Body of pancreas (tissue), 4 donors: Measurements from ENCODE around the gene IFNLR1. TPM values are rescaled to one million over a fixed set of nuclear protein-coding genes. Genes with fewer than 3 reads are reported as not detected.

Experiments
- ATAC-seq: fragments of 150-250 bp; one replicate; pipeline ENCODE4 v1.9.1; 2016
- DNase-seq, 4 donors: peaks; one replicate each; pipeline ENCODE4 v3.0.0-alpha.2; 2019
- H3K27ac ChIP-seq, 4 donors: fragments of 200-600 bp; sonication (generic); 1 replicate in 3 of 4; 2 replicates in 1 of 4; pipeline versions ENCODE4 v1.5.1 to v1.6.1; 2016 to 2019; ENCODE audit warnings: mild to moderate bottlenecking in 1 of 4, mixed read lengths in 1 of 4, moderate library complexity in 1 of 4
- H3K27me3 ChIP-seq, 2 donors: fragments of 200-600 bp; sonication (generic); one replicate each; pipeline ENCODE4 v1.6.0; 2016; ENCODE audit warnings: mild to moderate bottlenecking in 1 of 2
- H3K36me3 ChIP-seq, 2 donors: fragments of 200-600 bp; sonication (generic); replicated peaks in 1 of 2; 2 replicates each; pipeline ENCODE4 v1.5.1; 2016; ENCODE audit warnings: low read depth in 2 of 2; ENCODE audit not compliant: insufficient read depth in 1 of 2
- H3K4me1 ChIP-seq: fragments of 200-600 bp; sonication (generic); one replicate; pipeline ENCODE4 v1.6.0; 2016
- H3K4me3 ChIP-seq, 2 donors: fragments of 200-600 bp; sonication (generic); 1 replicate in 1 of 2; 2 replicates in 1 of 2; pipeline ENCODE4 v1.5.1; 2016 to 2019
- H3K9me3 ChIP-seq, 3 donors: fragments of 200-600 bp; sonication (generic); 1 replicate in 2 of 3; 2 replicates in 1 of 3; pipeline ENCODE4 v1.5.1; 2016
- POLR2A ChIP-seq, 3 donors: fragments of 450-650 bp; IDR thresholded peaks; one replicate each; pipeline ENCODE4 v1.6.1; 2016; ENCODE audit warnings: antibody characterized with exemption in 3 of 3, mild to moderate bottlenecking in 2 of 3
- WGBS, 2 donors: methylation state at CpG; one replicate each; pipeline ENCODE4 v1.1.5; 2017; 5-methylcytosine and 5-hydroxymethylcytosine counted together
- intact Hi-C: fragments of 100-400 bp; cut with DNase I; formaldehyde crosslinking; loops from one replicate; pipeline ENCODE4 v1.15.1; 2023
- total RNA-seq, 2 donors: library from RNA; depleted of rRNA; stranded (reverse); fragments of >200 nt; gene quantifications; one replicate each; pipeline ENCODE4 v1.1.0, GENCODE V29; 2016
- TF ChIP-seq, protein P1 (sequence below), 7 experiments: fragments of 450-650 bp in 4 of 7; fragments of 200-600 bp in 3 of 7; sonication (generic) in 3 of 7; IDR thresholded peaks; one replicate each; pipeline ENCODE4 v1.5.1; 2016 to 2019; ENCODE audit warnings: antibody characterized with exemption in 7 of 7

IFNLR1 gene
- total RNA-seq, 2 donors from 2014 or later = 4.6 to 5.4 TPM

DNA sequence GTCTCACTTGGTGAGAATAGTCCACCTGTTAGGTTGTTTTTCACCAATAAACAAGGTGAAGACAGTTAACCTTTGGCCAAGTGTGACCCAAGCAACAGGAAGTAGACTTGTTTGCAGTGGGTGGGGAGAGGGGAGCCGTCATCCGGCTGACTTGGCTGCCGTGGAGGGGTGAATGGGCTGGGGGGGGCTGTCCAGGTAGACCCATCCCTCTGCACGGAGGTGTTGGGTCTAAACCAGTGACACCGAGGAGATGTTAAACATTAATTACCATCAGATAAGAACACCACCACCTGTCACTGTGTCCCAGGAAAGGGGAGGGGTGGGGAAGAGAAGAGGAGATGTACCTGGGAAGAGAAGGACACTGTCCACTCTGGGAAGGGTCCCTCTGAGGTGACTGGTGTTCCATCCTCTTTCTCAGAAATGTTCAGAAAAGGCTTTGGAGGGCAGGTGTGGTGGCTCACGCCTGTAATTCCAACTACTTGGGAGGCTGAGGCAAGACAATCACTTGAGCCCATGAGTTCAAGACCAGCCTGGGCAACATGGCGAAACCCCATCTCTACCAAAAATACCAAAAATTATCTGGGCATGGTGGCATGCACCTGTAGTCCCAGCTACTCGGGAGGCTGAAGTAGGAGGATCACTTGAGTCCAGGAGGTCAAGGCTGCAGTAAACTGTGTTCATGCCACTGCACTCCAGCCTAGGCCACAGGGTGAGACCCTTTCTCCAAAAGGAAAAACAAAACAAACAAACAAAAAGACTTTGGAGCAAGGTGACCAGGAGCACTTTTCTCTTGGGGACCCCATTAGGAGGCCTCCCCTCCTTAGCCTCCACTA lies 68.5 kb downstream of the IFNLR1 start:
- ATAC-seq (peak; percentile 60), DNase-seq (peak; percentile 85 to 94 (median 91))
- WGBS, 2 donors = 20 to 29% methylated on average over 8 of the region's 8 CpGs
- Histone ChIP-seq H3K36me3 (no peaks in the 10 kb centered on the region), H3K4me3 (no peak overlapping the region), H3K4me1 (peaks cover 89% of the 10 kb centered on the region), H3K9me3 (no peaks in the 10 kb centered on the region), H3K27ac (peak overlapping the region; percentile 89 to 97 (median 96)), H3K27me3 (no peaks in the 10 kb centered on the region)
- peak in 1 of 3 donors; percentile 30 for TF ChIP-seq POLR2A (IDR thresholded peaks at IDR 0.05)
- TF ChIP-seq, protein P1, sequence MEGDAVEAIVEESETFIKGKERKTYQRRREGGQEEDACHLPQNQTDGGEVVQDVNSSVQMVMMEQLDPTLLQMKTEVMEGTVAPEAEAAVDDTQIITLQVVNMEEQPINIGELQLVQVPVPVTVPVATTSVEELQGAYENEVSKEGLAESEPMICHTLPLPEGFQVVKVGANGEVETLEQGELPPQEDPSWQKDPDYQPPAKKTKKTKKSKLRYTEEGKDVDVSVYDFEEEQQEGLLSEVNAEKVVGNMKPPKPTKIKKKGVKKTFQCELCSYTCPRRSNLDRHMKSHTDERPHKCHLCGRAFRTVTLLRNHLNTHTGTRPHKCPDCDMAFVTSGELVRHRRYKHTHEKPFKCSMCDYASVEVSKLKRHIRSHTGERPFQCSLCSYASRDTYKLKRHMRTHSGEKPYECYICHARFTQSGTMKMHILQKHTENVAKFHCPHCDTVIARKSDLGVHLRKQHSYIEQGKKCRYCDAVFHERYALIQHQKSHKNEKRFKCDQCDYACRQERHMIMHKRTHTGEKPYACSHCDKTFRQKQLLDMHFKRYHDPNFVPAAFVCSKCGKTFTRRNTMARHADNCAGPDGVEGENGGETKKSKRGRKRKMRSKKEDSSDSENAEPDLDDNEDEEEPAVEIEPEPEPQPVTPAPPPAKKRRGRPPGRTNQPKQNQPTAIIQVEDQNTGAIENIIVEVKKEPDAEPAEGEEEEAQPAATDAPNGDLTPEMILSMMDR (IDR thresholded peaks at IDR 0.05) = no peak
- intact Hi-C loops = no loop called here

DNA sequence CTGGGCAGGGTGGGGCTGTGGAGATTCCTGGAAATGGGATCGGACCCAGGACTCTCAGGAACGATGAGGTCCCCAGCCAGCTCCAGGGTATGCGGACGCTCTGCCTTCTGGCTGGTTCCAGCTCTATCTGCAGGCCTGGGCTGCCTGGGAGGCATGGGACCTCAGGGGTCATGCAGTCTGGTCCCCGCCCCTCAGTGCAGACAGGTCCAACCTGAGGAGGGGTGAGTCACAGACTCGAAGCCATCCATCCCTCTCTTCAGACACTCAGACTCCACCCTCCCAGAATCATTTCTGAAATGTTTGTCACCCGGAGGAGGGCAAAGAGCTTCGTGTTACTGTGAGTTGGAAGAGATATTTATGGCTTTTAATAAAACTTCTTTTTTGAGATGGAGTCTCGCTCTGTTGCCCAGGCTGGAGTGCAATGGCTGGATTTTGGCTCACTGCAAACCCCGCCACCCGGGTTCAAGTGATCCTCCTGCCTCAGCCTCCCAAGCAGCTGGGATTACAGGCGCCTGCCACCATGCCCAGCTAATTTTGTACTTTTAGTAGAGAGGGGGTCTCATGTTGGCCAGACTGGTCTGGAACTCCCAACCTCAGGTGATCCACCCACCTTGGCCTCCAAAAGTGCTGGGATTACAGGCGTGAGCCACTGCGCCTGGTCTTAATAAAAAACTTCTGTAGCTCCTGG lies 69.2 kb downstream of the IFNLR1 start:
- intact Hi-C loops = no loop called here
- ATAC-seq = no peak
- H3K4me3 ChIP-seq = no peak overlapping the region
- TF ChIP-seq, protein P1 (IDR thresholded peaks at IDR 0.05) = no peak
- peak in 2 of 3 donors; percentile 43 to 50 for TF ChIP-seq POLR2A (IDR thresholded peaks at IDR 0.05)
- H3K9me3 ChIP-seq = no peaks in the 10 kb centered on the region
- peaks cover 83% of the 10 kb centered on the region for H3K4me1 ChIP-seq
- H3K27ac ChIP-seq = peak overlapping the region; percentile 89 to 97 (median 96)
- H3K36me3 ChIP-seq = no peaks in the 10 kb centered on the region
- H3K27me3 ChIP-seq = no peaks in the 10 kb centered on the region
- DNase-seq = peak in 3 of 4 donors; percentile 37 to 81 (median 44)
- 49 to 58% methylated on average over 11 to 14 of the region's 14 CpGs for WGBS, 2 donors

DNA sequence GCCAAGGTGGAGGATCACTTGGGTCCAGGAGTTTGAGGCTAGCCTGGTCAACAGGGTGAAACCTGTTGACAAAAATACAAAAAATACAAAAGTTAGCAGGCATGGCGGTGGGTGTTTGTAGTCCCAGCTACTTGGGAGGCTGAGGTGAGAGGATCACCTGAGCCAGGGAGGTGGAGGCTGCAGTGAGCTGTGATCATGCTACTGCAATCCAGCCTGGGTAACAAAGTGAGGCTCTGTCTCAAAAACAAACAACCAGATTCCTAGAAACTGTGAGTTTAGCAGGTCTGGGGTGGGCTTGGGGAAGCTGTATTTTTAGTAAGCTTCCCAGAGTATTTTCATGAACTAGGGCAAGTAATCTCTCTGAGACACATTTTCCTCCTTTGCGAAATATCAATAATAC lies 70.0 kb downstream of the IFNLR1 start:
- Histone ChIP-seq H3K36me3 (no peaks in the 10 kb centered on the region), H3K4me1 (peaks cover 83% of the 10 kb centered on the region), H3K9me3 (no peaks in the 10 kb centered on the region), H3K4me3 (no peak overlapping the region), H3K27ac (peak overlapping the region; percentile 89 to 97 (median 96)), H3K27me3 (no peaks in the 10 kb centered on the region)
- WGBS, 2 donors = 92 to 97% methylated on average over 2 of the region's 2 CpGs
- ATAC-seq (no peak), DNase-seq (no peak)
- TF ChIP-seq, protein P1 (IDR thresholded peaks at IDR 0.05) = no peak
- intact Hi-C loops = no loop called here

DNA sequence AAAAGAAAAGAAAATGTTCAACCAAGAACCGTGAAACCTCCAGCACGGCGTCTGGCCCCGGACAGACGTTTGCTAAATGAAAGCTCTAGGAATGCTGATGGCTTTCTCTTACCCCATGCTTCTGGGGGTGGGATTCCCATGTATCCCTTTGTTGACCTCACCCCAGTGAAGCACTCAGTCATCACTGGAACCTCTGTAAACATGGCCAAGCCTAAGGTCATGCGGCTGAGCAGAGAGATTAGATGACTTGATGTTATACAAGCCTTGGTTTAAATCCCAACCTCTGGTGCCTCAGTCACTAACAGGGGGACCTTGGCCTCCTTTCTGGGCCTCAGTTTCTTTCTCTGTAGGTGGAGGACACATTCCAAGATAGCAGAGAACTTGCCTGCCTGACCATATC lies 72.3 kb downstream of the IFNLR1 start:
- TF ChIP-seq POLR2A (IDR thresholded peaks at IDR 0.05) = no peak
- TF ChIP-seq, protein P1 (IDR thresholded peaks at IDR 0.05) = no peak
- no peaks in the 10 kb centered on the region for H3K9me3 ChIP-seq
- DNase-seq (no peak), ATAC-seq (no peak)
- H3K27me3 ChIP-seq = no peaks in the 10 kb centered on the region
- no peak overlapping the region for H3K4me3 ChIP-seq
- H3K4me1 ChIP-seq = peaks cover 60% of the 10 kb centered on the region
- 76 to 88% methylated on average over 6 of the region's 6 CpGs for WGBS, 2 donors
- no peak overlapping the region for H3K27ac ChIP-seq
- no peaks in the 10 kb centered on the region for H3K36me3 ChIP-seq
- intact Hi-C loops = loop anchor here (5.0 kb wide), 1 partner anchor 42 kb away; no protein-coding TSS in a partner anchor
